ENCODE measurements around the gene DOC2A.
"Not testable (repeated sequence)": the region's sequence is repeated elsewhere in the genome, so short reads cannot be mapped to it uniquely, and the experiment has no call there.

DOC2A gene

GRCh38 chr16:29975134-29975538, 35.7 kb downstream of the DOC2A start:
- in situ Hi-C loops (cut with MboI; ENCODE audit: low sequenced_read_pairs) = no loop called here

GRCh38 chr16:29974291-29975133, 36.3 kb downstream of the DOC2A start:
- in situ Hi-C loops (cut with MboI; ENCODE audit: low sequenced_read_pairs) = no loop called here

GRCh38 chr16:29973384-29974246, 37.2 kb downstream of the DOC2A start, which contains the start of gene TAOK2:
TAOK2 (plus strand) TSS chr16:29973868; CDS start chr16:29977773, 3,905 bp downstream.
- in situ Hi-C loops (cut with MboI; ENCODE audit: low sequenced_read_pairs) = no loop called here

GRCh38 chr16:29972992-29973383, 37.8 kb downstream of the DOC2A start:
- in situ Hi-C loops (cut with MboI; ENCODE audit: low sequenced_read_pairs) = no loop called here

- in situ Hi-C loops (cut with MboI; ENCODE audit: low sequenced_read_pairs) = no loop called here
These were observed 38.3 kb downstream of the DOC2A start for GRCh38 chr16:29972500-29972899.

GRCh38 chr16:29971304-29971703, 39.5 kb downstream of the DOC2A start:
- in situ Hi-C loops (cut with MboI; ENCODE audit: low sequenced_read_pairs) = no loop called here

- in situ Hi-C loops (cut with MboI; ENCODE audit: low sequenced_read_pairs) = no loop called here
These were observed 42.6 kb downstream of the DOC2A start for GRCh38 chr16:29968205-29968604.

GRCh38 chr16:29963021-29963743, 47.6 kb downstream of the DOC2A start:
- in situ Hi-C loops (cut with MboI; ENCODE audit: low sequenced_read_pairs) = no loop called here

GRCh38 chr16:29962344-29962994, 48.4 kb downstream of the DOC2A start:
- in situ Hi-C loops (cut with MboI; ENCODE audit: low sequenced_read_pairs) = no loop called here

GRCh38 chr16:29961479-29962343, 49.1 kb downstream of the DOC2A start, which contains the start of gene TMEM219:
TMEM219 (plus strand) TSS chr16:29962079; CDS start chr16:29963144, 1,065 bp downstream.
- in situ Hi-C loops (cut with MboI; ENCODE audit: low sequenced_read_pairs) = no loop called here

GRCh38 chr16:29961127-29961478, 49.7 kb downstream of the DOC2A start:
- in situ Hi-C loops (cut with MboI; ENCODE audit: low sequenced_read_pairs) = no loop called here

GRCh38 chr16:29959821-29960220, 51.0 kb downstream of the DOC2A start:
- in situ Hi-C loops (cut with MboI; ENCODE audit: low sequenced_read_pairs) = not testable (repeated sequence)

GRCh38 chr16:29959293-29959692, 51.5 kb downstream of the DOC2A start:
- in situ Hi-C loops (cut with MboI; ENCODE audit: low sequenced_read_pairs) = no loop called here

- in situ Hi-C loops (cut with MboI; ENCODE audit: low sequenced_read_pairs) = no loop called here
These were observed 52.1 kb downstream of the DOC2A start for GRCh38 chr16:29958756-29959155.
